ENCODE measurements around the gene KCNH8.
"Not testable (repeated sequence)": the region's sequence is repeated elsewhere in the genome, so short reads cannot be mapped to it uniquely, and the experiment has no call there.

The KCNH8 gene

DNA sequence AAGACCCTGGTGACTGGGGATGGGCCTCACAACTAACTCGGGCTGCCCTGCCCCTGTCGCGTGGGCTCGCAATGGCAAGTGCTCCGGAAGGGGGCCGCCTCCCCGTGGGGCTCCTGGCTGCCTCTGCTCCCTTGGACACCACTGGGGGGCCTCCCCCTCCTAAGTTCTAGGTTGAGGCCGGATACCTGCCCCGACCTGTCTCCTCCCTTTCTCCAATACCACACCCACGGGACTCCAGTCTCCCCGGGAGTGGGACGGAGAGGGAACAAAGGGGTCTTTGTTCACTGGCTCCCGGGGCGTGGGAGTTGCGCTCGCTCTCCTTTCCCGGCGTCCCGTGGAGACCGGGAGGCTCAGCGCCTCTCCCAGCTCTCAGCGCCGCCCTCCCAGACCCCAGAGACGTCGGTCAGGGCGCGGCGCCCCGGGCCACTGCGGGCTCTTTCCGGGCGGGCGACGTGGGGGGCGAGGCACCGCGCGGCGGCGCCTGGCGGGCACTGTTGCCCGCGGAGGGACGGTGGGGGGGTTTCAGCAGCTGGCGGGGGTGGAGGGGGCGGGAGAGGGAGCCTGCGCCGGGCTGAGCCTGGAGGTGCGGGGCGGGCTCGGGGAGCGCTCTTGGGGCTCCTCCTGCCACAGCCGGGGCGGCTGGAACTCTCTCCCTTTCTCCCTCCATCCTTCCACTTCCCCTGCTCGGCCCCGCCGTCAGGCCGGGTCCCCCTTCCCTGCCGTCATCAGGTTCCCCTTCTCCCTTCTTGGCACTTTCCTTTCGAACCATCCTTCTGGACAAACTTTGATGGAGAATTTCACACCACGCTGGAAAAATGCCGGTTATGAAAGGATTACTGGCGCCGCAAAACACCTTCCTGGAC is at the start of gene KCNH8:
KCNH8 (plus strand) TSS at position 606 of the 863 bp plus-strand sequence; CDS start at position 816, 210 bp downstream.
- Histone ChIP-seq H3K4me3 (ENCODE audit: low read length) (peak within 1 kb of the TSS; percentile 87), H3K9me3 (ENCODE audit: control insufficient read depth, insufficient read depth, low read length) (no peaks in the 10 kb centered on the region), H3K27me3 (ENCODE audit: control insufficient read depth, insufficient read depth, low read length) (no peaks in the 10 kb centered on the region), H3K4me1 (ENCODE audit: control insufficient read depth, insufficient read depth, low read length) (peaks cover 1% of the 10 kb centered on the region; the same call in 1 of the 2 replicates), H3K36me3 (ENCODE audit: control insufficient read depth, insufficient read depth, low read length) (no peaks in the 10 kb centered on the region), H3K27ac (ENCODE audit: low read length) (no peak within 1 kb of the TSS)
- no CpG with 5 or more reads among the region's 64 CpGs for WGBS (ENCODE audit: insufficient coverage, insufficient read length)
- no peak for DNase-seq (ENCODE audit: low read depth, low spot score)

DNA sequence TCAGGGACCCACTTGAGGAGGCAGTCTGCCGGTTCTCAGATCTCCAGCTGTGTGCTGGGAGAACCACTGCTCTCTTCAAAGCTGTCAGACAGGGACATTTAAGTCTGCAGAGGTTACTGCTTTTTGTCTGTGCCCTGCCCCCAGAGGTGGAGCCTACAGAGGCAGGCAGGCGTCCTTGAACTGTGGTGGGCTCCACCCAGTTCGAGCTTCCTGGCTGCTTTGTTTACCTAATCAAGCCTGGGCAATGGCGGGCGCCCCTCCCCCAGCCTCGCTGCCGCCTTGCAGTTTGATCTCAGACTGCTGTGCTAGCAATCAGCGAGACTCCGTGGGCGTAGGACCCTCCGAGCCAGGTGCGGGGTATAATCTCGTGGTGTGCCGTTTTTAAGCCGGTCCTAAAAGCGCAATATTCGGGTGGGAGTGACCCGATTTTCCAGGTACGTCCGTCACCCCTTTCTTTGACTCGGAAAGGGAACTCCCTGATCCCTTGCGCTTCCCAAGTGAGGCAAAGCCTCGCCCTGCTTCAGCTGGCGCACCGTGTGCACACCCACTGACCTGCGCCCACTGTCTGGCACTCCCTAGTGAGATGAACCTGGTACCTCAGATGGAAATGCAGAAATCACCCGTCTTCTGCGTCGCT is 45.5 kb upstream of the KCNH8 start:
- H3K4me1 ChIP-seq (ENCODE audit: control insufficient read depth, insufficient read depth, low read length); H3K27ac ChIP-seq (ENCODE audit: low read length); H3K9me3 ChIP-seq (ENCODE audit: control insufficient read depth, insufficient read depth, low read length); DNase-seq (ENCODE audit: low read depth, low spot score); H3K36me3 ChIP-seq (ENCODE audit: control insufficient read depth, insufficient read depth, low read length); H3K27me3 ChIP-seq (ENCODE audit: control insufficient read depth, insufficient read depth, low read length): not testable (repeated sequence)
- H3K4me3 ChIP-seq (ENCODE audit: low read length) = peak overlapping the region; percentile 52; the same call in 1 of the 2 replicates
- no CpG with 5 or more reads among the region's 29 CpGs for WGBS (ENCODE audit: insufficient coverage, insufficient read length)

DNA sequence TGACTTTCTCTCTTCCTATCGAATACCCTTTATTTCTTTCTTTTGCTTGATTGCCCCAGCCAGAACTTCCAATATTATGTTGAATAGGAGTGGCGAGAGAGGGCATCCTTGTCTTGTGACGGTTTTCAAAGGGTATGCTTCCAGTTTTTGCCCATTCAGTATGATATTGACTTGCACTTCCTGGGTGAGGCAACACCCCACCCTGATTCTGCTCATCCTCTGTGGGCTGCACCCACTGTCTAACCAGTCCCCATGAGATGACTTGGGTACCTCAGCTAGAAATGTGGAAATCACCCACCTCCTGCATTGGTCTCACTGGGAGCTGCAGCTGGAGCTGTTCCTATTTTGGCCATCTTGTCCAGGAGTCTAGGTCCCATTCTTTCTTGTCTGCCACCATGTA is 44.8 kb upstream of the KCNH8 start:
- no CpG with 5 or more reads among the region's 3 CpGs for WGBS (ENCODE audit: insufficient coverage, insufficient read length)
- Histone ChIP-seq H3K27me3 (ENCODE audit: control insufficient read depth, insufficient read depth, low read length) (no peaks in the 10 kb centered on the region), H3K4me3 (ENCODE audit: low read length) (no peak overlapping the region), H3K36me3 (ENCODE audit: control insufficient read depth, insufficient read depth, low read length) (no peaks in the 10 kb centered on the region), H3K9me3 (ENCODE audit: control insufficient read depth, insufficient read depth, low read length) (no peaks in the 10 kb centered on the region), H3K4me1 (ENCODE audit: control insufficient read depth, insufficient read depth, low read length) (0 out of 2 replicates have a peak, but pooled peaks cover 2% of the 10 kb centered on the region), H3K27ac (ENCODE audit: low read length) (no peak overlapping the region)
- no peak for DNase-seq (ENCODE audit: low read depth, low spot score)

DNA sequence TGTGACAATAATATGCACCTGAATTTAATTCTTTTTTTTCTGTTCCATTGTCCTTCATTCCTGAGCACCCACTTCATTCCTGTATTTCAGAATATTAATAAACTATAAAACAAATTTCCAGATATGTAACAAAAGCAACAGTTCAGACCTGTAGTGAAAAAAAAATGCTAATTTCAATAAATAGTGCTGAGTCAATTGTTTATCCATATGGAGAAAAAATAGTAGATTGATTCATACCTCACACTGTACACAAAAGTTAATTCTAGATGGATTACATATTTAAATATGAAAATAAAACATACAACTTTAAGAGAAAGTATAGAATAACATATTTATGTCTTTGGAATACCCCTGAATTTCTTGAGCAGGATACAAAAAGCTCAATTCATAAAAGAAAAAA is 43.9 kb upstream of the KCNH8 start:
- Histone ChIP-seq H3K27ac (ENCODE audit: low read length) (no peak overlapping the region), H3K27me3 (ENCODE audit: control insufficient read depth, insufficient read depth, low read length) (no peaks in the 10 kb centered on the region), H3K36me3 (ENCODE audit: control insufficient read depth, insufficient read depth, low read length) (no peaks in the 10 kb centered on the region), H3K4me1 (ENCODE audit: control insufficient read depth, insufficient read depth, low read length) (0 out of 2 replicates have a peak, but pooled peaks cover 2% of the 10 kb centered on the region), H3K9me3 (ENCODE audit: control insufficient read depth, insufficient read depth, low read length) (no peaks in the 10 kb centered on the region), H3K4me3 (ENCODE audit: low read length) (no peak overlapping the region)
- no peak for DNase-seq (ENCODE audit: low read depth, low spot score)

DNA sequence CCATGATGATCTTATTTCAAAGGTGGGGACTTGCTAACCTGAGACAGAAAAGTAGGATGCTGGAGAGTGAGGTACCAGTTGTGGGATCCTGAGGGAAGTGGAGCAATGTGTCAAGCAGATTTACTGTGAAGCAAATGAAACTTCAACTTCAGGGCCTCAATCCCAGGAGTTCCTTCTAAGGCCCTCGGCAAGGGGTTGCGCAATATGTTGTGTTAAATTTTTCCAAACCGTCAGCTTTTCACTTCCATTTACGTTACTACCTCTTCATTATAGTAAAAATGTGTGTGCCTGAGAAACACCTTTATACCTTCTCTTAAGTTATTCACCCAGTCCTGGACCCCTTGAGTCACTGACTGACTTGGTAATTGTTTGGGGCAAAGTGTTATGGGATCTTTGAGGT is 42.5 kb upstream of the KCNH8 start:
- Histone ChIP-seq H3K27me3 (ENCODE audit: control insufficient read depth, insufficient read depth, low read length) (no peaks in the 10 kb centered on the region), H3K4me1 (ENCODE audit: control insufficient read depth, insufficient read depth, low read length) (0 out of 2 replicates have a peak, but pooled peaks cover 2% of the 10 kb centered on the region), H3K27ac (ENCODE audit: low read length) (no peak overlapping the region), H3K36me3 (ENCODE audit: control insufficient read depth, insufficient read depth, low read length) (no peaks in the 10 kb centered on the region), H3K4me3 (ENCODE audit: low read length) (no peak overlapping the region), H3K9me3 (ENCODE audit: control insufficient read depth, insufficient read depth, low read length) (no peaks in the 10 kb centered on the region)
- no peak for DNase-seq (ENCODE audit: low read depth, low spot score)
- WGBS (ENCODE audit: insufficient coverage, insufficient read length) = no CpG with 5 or more reads among the region's 4 CpGs

DNA sequence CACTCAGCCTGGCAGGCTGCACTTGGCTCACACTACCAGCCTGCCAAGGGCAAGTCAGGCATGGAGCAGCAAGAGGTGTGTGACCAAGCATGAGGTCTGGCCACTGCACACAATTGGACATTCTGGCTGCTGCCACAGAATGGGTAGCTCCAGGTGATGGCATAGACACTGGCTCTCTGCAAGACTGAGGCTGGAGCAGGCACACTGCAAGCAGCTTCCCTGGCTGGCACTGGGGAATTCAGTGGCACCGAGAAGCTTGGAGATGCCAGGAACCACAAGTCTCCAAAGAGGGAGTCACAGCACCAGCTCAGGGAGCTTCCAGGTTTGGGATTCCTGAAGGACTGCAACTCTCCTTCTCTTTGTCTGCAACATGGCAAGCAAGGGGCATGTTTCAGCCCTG is 42.0 kb upstream of the KCNH8 start:
- Histone ChIP-seq H3K4me3 (ENCODE audit: low read length) (no peak overlapping the region), H3K4me1 (ENCODE audit: control insufficient read depth, insufficient read depth, low read length) (0 out of 2 replicates have a peak, but pooled peaks cover 2% of the 10 kb centered on the region), H3K36me3 (ENCODE audit: control insufficient read depth, insufficient read depth, low read length) (no peaks in the 10 kb centered on the region), H3K27ac (ENCODE audit: low read length) (no peak overlapping the region), H3K9me3 (ENCODE audit: control insufficient read depth, insufficient read depth, low read length) (no peaks in the 10 kb centered on the region), H3K27me3 (ENCODE audit: control insufficient read depth, insufficient read depth, low read length) (no peaks in the 10 kb centered on the region)
- no peak for DNase-seq (ENCODE audit: low read depth, low spot score)
- no CpG with 5 or more reads among the region's 1 CpG for WGBS (ENCODE audit: insufficient coverage, insufficient read length)

DNA sequence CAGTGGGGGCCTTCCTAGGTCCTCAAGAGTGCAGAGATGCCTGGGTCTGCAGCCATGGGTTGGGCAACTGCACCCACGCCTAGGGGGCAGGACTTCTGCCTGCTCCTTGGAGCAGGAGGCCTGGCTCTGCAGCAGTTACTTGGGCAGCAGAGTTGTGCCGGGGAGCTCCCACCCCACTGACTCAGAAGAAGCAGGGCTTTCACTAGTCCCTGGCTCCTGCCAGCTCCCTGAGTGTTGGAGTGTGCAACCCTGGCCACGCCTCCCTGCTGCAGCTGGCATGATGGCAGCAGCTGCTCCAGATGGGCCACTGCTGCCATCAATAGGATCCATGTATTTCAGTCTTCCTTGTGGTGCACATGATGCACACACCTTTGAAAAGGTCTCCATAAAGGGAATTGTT is 40.6 kb upstream of the KCNH8 start:
- Histone ChIP-seq H3K36me3 (ENCODE audit: control insufficient read depth, insufficient read depth, low read length) (no peaks in the 10 kb centered on the region), H3K27ac (ENCODE audit: low read length) (no peak overlapping the region), H3K4me3 (ENCODE audit: low read length) (no peak overlapping the region), H3K9me3 (ENCODE audit: control insufficient read depth, insufficient read depth, low read length) (no peaks in the 10 kb centered on the region), H3K4me1 (ENCODE audit: control insufficient read depth, insufficient read depth, low read length) (0 out of 2 replicates have a peak, but pooled peaks cover 2% of the 10 kb centered on the region), H3K27me3 (ENCODE audit: control insufficient read depth, insufficient read depth, low read length) (no peaks in the 10 kb centered on the region)
- DNase-seq (ENCODE audit: low read depth, low spot score) = no peak
- no CpG with 5 or more reads among the region's 3 CpGs for whole genome bisulfite sequencing (ENCODE audit: insufficient coverage, insufficient read length)

DNA sequence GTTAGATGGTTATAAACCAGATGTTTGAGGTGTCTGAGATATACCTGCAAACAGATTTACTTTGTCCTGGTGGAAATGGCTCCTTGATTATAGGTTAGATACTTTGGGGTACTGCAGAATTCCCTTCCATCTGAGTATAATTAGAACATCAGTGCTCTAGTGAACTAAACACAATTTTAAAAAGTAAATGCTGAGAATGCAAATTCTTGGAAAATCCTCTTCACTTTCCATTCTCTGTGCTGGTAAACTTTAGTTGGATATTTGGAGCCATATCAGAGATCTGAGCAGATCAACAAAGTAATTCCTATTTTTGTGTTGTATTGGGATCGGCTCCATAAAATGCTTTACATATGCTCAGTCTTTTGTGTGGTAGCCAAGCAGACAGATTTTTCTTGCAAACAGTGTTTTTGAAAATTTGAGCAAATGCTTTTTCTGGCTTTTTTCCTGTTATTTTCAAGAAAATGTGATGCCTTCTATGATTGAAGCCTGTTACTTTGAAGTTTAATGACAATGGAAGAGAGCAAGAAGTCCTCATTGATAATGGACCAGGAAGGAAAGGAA is 37.9 kb upstream of the KCNH8 start:
- WGBS (ENCODE audit: insufficient coverage, insufficient read length) = no CpG with 5 or more reads among the region's 1 CpG
- no peak overlapping the region for H3K4me3 ChIP-seq (ENCODE audit: low read length)
- no peaks in the 10 kb centered on the region for H3K9me3 ChIP-seq (ENCODE audit: control insufficient read depth, insufficient read depth, low read length)
- no peaks in the 10 kb centered on the region for H3K4me1 ChIP-seq (ENCODE audit: control insufficient read depth, insufficient read depth, low read length)
- no peak for DNase-seq (ENCODE audit: low read depth, low spot score)
- no peak overlapping the region for H3K27ac ChIP-seq (ENCODE audit: low read length)
- H3K27me3 ChIP-seq (ENCODE audit: control insufficient read depth, insufficient read depth, low read length) = no peaks in the 10 kb centered on the region
- H3K36me3 ChIP-seq (ENCODE audit: control insufficient read depth, insufficient read depth, low read length) = no peaks in the 10 kb centered on the region

DNA sequence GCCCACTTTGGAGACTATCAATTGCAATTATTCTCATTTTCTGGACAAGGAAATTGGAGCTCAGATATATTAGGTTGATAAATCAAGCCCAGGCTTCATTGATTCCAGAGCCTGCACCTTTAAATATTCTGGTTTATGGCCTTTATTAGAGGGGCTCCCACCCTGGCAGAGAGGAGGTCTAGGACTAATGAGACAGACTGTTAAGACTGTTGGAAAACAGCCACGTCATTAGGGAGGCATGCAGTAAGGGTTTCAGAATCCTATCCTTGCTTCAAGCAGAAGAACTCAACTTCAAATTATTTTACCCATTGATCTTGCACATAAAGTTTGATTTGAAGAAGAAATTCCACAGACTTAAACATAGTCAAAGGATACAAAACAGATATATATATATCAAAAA is 33.8 kb upstream of the KCNH8 start:
- Histone ChIP-seq H3K27me3 (ENCODE audit: control insufficient read depth, insufficient read depth, low read length) (no peaks in the 10 kb centered on the region), H3K4me3 (ENCODE audit: low read length) (no peak overlapping the region), H3K36me3 (ENCODE audit: control insufficient read depth, insufficient read depth, low read length) (no peaks in the 10 kb centered on the region), H3K27ac (ENCODE audit: low read length) (no peak overlapping the region), H3K9me3 (ENCODE audit: control insufficient read depth, insufficient read depth, low read length) (no peaks in the 10 kb centered on the region), H3K4me1 (ENCODE audit: control insufficient read depth, insufficient read depth, low read length) (no peaks in the 10 kb centered on the region)
- no CpG with 5 or more reads among the region's 1 CpG for WGBS (ENCODE audit: insufficient coverage, insufficient read length)
- DNase-seq (ENCODE audit: low read depth, low spot score) = no peak

DNA sequence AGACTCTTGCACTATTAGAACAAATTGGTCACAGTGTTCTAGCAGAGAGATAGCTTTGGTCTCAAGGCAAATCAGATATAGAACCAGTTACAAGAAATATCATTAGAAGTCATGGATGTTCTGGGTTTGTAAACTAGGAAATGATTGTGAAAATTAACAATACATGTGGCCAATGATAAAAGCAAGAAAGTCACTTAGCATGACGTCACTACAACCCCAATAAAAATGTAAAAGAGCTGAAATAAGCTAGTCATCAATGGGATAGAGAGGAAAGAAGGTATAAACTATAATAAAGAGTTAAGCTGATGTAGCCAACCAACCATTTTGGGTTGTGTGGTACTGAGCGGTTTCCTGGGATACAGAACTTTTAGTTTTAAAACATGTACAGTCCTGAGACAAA is 32.1 kb upstream of the KCNH8 start:
- WGBS (ENCODE audit: insufficient coverage, insufficient read length) = no CpG with 5 or more reads among the region's 2 CpGs
- H3K9me3 ChIP-seq (ENCODE audit: control insufficient read depth, insufficient read depth, low read length) = no peaks in the 10 kb centered on the region
- no peak for DNase-seq (ENCODE audit: low read depth, low spot score)

More for the DNA sequence above, 32.1 kb upstream of the KCNH8 start:
- Histone ChIP-seq H3K4me3 (ENCODE audit: low read length) (no peak overlapping the region), H3K27ac (ENCODE audit: low read length) (no peak overlapping the region), H3K27me3 (ENCODE audit: control insufficient read depth, insufficient read depth, low read length) (no peaks in the 10 kb centered on the region), H3K36me3 (ENCODE audit: control insufficient read depth, insufficient read depth, low read length) (no peaks in the 10 kb centered on the region), H3K4me1 (ENCODE audit: control insufficient read depth, insufficient read depth, low read length) (no peaks in the 10 kb centered on the region)

Measured in iPS DF 6.9 (cell line).